K562 (cell line): Measurements from ENCODE around the gene RXRA. TPM values are rescaled to one million over a fixed set of nuclear protein-coding genes. Genes with fewer than 3 reads are reported as not detected.

Experiments used
- ATAC-seq: fragments of 200-7000 bp; cut with Tn5 transposase; 3 replicates; pipeline ENCODE4 v1.9.1; 2020; ENCODE audit warnings: moderate library complexity
- BruUV-seq: library from RNA; stranded (reverse); fragments of 400-500 nt; replicated peaks from 2 replicates; lab custom pipeline; 2021; lab: Mats Ljungman, UMichigan
- CTCF ChIA-PET: fragments of 300-600 bp; formaldehyde crosslinking; extraction: SDS; loops from one replicate; lab custom pipeline; 2021; ENCODE audit warnings: low intra/inter-chr PET ratio; lab: Yijun Ruan, JAX
- POLR2A ChIA-PET: fragments of 300-600, 350-650 bp; sonication (Branson Sonifier 250); formaldehyde crosslinking; extraction: SDS; loops from one replicate; lab custom pipeline; 2021; ENCODE audit warnings: antibody characterized with exemption, inconsistent platforms; lab: Yijun Ruan, JAX
- DNase-seq, 4 experiments: peaks; one replicate each; pipeline versions ENCODE4 v3.0.0 to v3.0.0-alpha.2; 2011 to 2018; ENCODE audit warnings: low spot score in 3 of 4, mixed read lengths in 3 of 4; ENCODE audit errors: extremely low read depth in 1 of 4
- FAIRE-seq: peaks from 2 replicates; lab custom pipeline; 2011; peaks lifted over from hg19 to GRCh38; lab: Jason Lieb, UNC
- H2AFZ ChIP-seq: 2 replicates; pipeline ENCODE4 v1.6.0; 2011; ENCODE audit warnings: low read depth, low read length, control low read depth, inconsistent platforms
- H3K27ac ChIP-seq: fragments of 200-600 bp; 3 replicates; pipeline ENCODE4 v1.8.0; 2011; ENCODE audit warnings: low read depth, mild to moderate bottlenecking, control low read depth, inconsistent platforms, low read length, moderate library complexity, mixed read lengths; ENCODE audit errors: extremely low read depth
- H3K27me3 ChIP-seq, 2 experiments: fragments of 300-600 bp in 1 of 2; 2 replicates in 1 of 2; 3 replicates in 1 of 2; pipeline versions ENCODE4 v1.6.0 to v1.8.0; 2011; ENCODE audit warnings: inconsistent platforms in 2 of 2, low read length in 2 of 2, mild to moderate bottlenecking in 1 of 2, mixed read lengths in 1 of 2, moderate library complexity in 1 of 2; ENCODE audit not compliant: control insufficient read depth in 2 of 2, insufficient read depth in 2 of 2
- H3K36me3 ChIP-seq: fragments of 300-600 bp; 3 replicates; pipeline ENCODE4 v1.8.0; 2011; ENCODE audit warnings: mild to moderate bottlenecking, low read length, inconsistent platforms; ENCODE audit not compliant: control insufficient read depth, insufficient read depth
- H3K4me1 ChIP-seq, 2 experiments: fragments of 200-600 bp in 1 of 2; replicated peaks in 1 of 2; 2 replicates in 1 of 2; 3 replicates in 1 of 2; pipeline versions ENCODE4 v1.5.1 to v1.8.0; 2011; ENCODE audit warnings: inconsistent platforms in 2 of 2, low read length in 2 of 2, mild to moderate bottlenecking in 1 of 2, mixed read lengths in 1 of 2, moderate library complexity in 1 of 2; ENCODE audit not compliant: control insufficient read depth in 2 of 2, insufficient read depth in 2 of 2
- H3K4me2 ChIP-seq: 2 replicates; pipeline ENCODE4 v1.6.1; 2011; ENCODE audit warnings: low read length, control low read depth, inconsistent platforms, mixed read lengths; ENCODE audit not compliant: insufficient read depth
- H3K4me3 ChIP-seq: fragments of 200-600 bp; sonication (generic), shearing (Covaris generic); 2 replicates; pipeline ENCODE4 v1.5.1; 2016; ENCODE audit warnings: control low read depth, inconsistent platforms
- H3K79me2 ChIP-seq: fragments of 200-600 bp; 3 replicates; pipeline ENCODE4 v1.8.0; 2011; ENCODE audit warnings: low read length, inconsistent platforms; ENCODE audit not compliant: control insufficient read depth, insufficient read depth
- H3K9ac ChIP-seq, 2 experiments: 2 replicates each; pipeline versions ENCODE4 v1.6.0 to v1.6.1; 2011; ENCODE audit warnings: low read depth in 2 of 2, low read length in 2 of 2, control low read depth in 1 of 2, inconsistent platforms in 1 of 2, mild to moderate bottlenecking in 1 of 2, mixed read lengths in 1 of 2; ENCODE audit not compliant: insufficient read depth in 1 of 2
- H3K9me1 ChIP-seq: one replicate; pipeline ENCODE4 v1.6.0; 2011; ENCODE audit warnings: inconsistent platforms, mild to moderate bottlenecking, low read length, moderate library complexity; ENCODE audit not compliant: control insufficient read depth, insufficient read depth
- H3K9me3 ChIP-seq: replicated peaks from 2 replicates; pipeline ENCODE4 v1.5.1; 2011; ENCODE audit warnings: low read depth, low read length, inconsistent platforms; ENCODE audit not compliant: control insufficient read depth, insufficient read depth
- H4K20me1 ChIP-seq: replicated peaks from 2 replicates; pipeline ENCODE4 v1.6.1; 2011; ENCODE audit warnings: low read length, inconsistent platforms, mixed read lengths; ENCODE audit not compliant: control insufficient read depth, insufficient read depth
- MTA1 ChIP-seq: fragments of 450-650 bp; IDR thresholded peaks from 2 replicates; pipeline ENCODE4 v1.6.1; 2017; ENCODE audit warnings: borderline replicate concordance
- MTF1 ChIP-seq: fragments of 250-450 bp; sonication (Bioruptor Pico); IDR thresholded peaks from 2 replicates; pipeline ENCODE4 v1.9.0; 2021; ENCODE audit warnings: moderate library complexity, mild to moderate bottlenecking, inconsistent platforms, borderline replicate concordance
- PML ChIP-seq: IDR thresholded peaks from 2 replicates; pipeline ENCODE4 v1.6.1; 2012; ENCODE audit warnings: low read length, inconsistent platforms
- TAF15 ChIP-seq: fragments of 200-400 bp; formaldehyde crosslinking; IDR thresholded peaks from 2 replicates; pipeline ENCODE4 v1.6.1; 2017; ENCODE audit warnings: mild to moderate bottlenecking, low read depth, low read length, moderate library complexity
- WGBS: fragments of 100-300 bp; shearing (Covaris generic); methylation state at CpG from one replicate; pipeline ENCODE4 v1.1.6; 2016; ENCODE audit warnings: low coverage, mixed read lengths; ENCODE audit not compliant: insufficient coverage; ENCODE audit errors: missing lambda C conversion rate; 5-methylcytosine and 5-hydroxymethylcytosine counted together
- in situ Hi-C: fragments of 300-500 bp; cut with MboI; formaldehyde crosslinking; loops from 4 replicates; pipeline ENCODE4 v1.15.0; 2018; ENCODE audit warnings: inconsistent platforms, mixed read lengths
- intact Hi-C: fragments of 100-400 bp; cut with micrococcal nuclease; formaldehyde crosslinking; loops from 2 replicates; pipeline ENCODE4 v1.14.2; 2022
- polyA plus RNA-seq, 8 experiments: library from polyadenylated mRNA; depleted of rRNA in 4 of 8; stranded (reverse) in 5 of 8; unstranded in 3 of 8; fragments of >200 nt; fragmentation: Nextera tagmentation in 2 of 8; fragmentation: Illumina TruSeq in 1 of 8; extraction: Ambion mirVana in 2 of 8; extraction: Trizol in 1 of 8; gene quantifications; 2 replicates each; pipeline versions ENCODE4 v1.2.1 to v1.2.3, GENCODE V29; 2011 to 2014; ENCODE audit warnings: inconsistent platforms in 1 of 8, missing spikeins in 1 of 8
- total RNA-seq, 7 experiments: library from RNA; depleted of rRNA in 6 of 7; stranded (reverse); fragments of >200 nt in 6 of 7; fragmentation: Illumina TruSeq in 2 of 7; extraction: Trizol in 2 of 7; gene quantifications; 2 replicates each; pipeline versions ENCODE4 v1.2.1 to v1.2.3, GENCODE V29; 2011 to 2021; ENCODE audit warnings: low replicate concordance in 1 of 7
- TF ChIP-seq, protein P1 (sequence below): fragments of 250-450 bp; sonication (Bioruptor Pico); IDR thresholded peaks from 2 replicates; pipeline ENCODE4 v1.4.0; 2020; ENCODE audit warnings: mild to moderate bottlenecking

Gene RXRA
- total and polyA plus RNA-seq, 9 of the 15 experiments (the other 6 are each of a cell fraction or from before 2014, with no cell fraction given): 0.35 to 23.6 (median 4.6) TPM

GRCh38 chr9:134314950-134315715 lies 11.1 kb upstream of the RXRA start:
- no peak for FAIRE-seq
- H3K4me2 ChIP-seq: no peak overlapping the region

More at GRCh38 chr9:134314950-134315715, 11.1 kb upstream of the RXRA start:
- Histone ChIP-seq H3K9ac (no peak overlapping the region), H3K27me3 (peaks cover 13 to 36% of the 10 kb centered on the region in 2 experiments; a peak in 4 of 5 replicates), H2AFZ (no peak overlapping the region), H3K36me3 (no peaks in the 10 kb centered on the region), H3K27ac (no peak overlapping the region), H3K4me3 (no peak overlapping the region), H3K9me3 (peaks cover 4% of the 10 kb centered on the region; the same call in 1 of the 2 replicates), H3K79me2 (no peaks in the 10 kb centered on the region), H3K9me1 (no peaks in the 10 kb centered on the region), H4K20me1 (peaks cover 9% of the 10 kb centered on the region; the same call in 1 of the 2 replicates), H3K4me1 (peaks cover 4 to 36% of the 10 kb centered on the region in 2 experiments; a peak in 4 of 5 replicates)
- no peak for TF ChIP-seq MTA1
- TF ChIP-seq MTF1 (CRISPR knock-in tag): no peak
- no peak for TF ChIP-seq TAF15
- TF ChIP-seq, protein P1, sequence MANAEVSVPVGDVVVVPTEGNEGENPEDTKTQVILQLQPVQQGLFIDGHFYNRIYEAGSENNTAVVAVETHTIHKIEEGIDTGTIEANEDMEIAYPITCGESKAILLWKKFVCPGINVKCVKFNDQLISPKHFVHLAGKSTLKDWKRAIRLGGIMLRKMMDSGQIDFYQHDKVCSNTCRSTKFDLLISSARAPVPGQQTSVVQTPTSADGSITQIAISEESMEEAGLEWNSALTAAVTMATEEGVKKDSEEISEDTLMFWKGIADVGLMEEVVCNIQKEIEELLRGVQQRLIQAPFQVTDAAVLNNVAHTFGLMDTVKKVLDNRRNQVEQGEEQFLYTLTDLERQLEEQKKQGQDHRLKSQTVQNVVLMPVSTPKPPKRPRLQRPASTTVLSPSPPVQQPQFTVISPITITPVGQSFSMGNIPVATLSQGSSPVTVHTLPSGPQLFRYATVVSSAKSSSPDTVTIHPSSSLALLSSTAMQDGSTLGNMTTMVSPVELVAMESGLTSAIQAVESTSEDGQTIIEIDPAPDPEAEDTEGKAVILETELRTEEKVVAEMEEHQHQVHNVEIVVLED (CRISPR knock-in tag): no peak
- TF ChIP-seq PML: no peak
- intact Hi-C loops (no loop called here), in situ Hi-C loops (no loop called here)
- ChIA-PET CTCF (no interaction called here), POLR2A (interaction anchor here (0.6 kb wide), 1 partner anchor 1340 kb away, joined by 3 read pairs; no protein-coding TSS in a partner anchor)
- WGBS: 21% methylated on average over 24 of the region's 26 CpGs
- no TSS peak for BruUV-seq
- ATAC-seq: no peak; the same call in 2 of the 3 replicates
- DNase-seq: no peak
